WTC11 (cell line): ENCODE results near the gene GTSE1. TPM values are rescaled to one million over a fixed set of nuclear protein-coding genes. Genes with fewer than 3 reads are reported as not detected.

Source experiments
- ATAC-seq: fragments of 200-7000 bp; cut with Tn5 transposase; 2 replicates; pipeline ENCODE4 v1.10.0; 2021; ENCODE audit warnings: mild to moderate bottlenecking, moderate library complexity
- CTCF ChIA-PET: fragments of 300-600 bp; sonication (Branson Sonifier 250); formaldehyde crosslinking; loops from one replicate; lab custom pipeline; 2021; ENCODE audit warnings: antibody characterized with exemption; lab: Charles Lee
- POLR2A ChIA-PET: fragments of 350-600 bp; sonication (Branson Sonifier 250); formaldehyde crosslinking; loops from one replicate; lab custom pipeline; 2021; ENCODE audit warnings: antibody characterized with exemption; lab: Charles Lee
- DNase-seq: peaks from one replicate; pipeline ENCODE4 v3.0.0; 2021; ENCODE audit warnings: low spot score
- H3K27ac Mint-ChIP-seq: 2 replicates; pipeline ENCODE4 v1.8.0; 2021; ENCODE audit warnings: mixed read lengths
- H3K27me3 Mint-ChIP-seq: 2 replicates; pipeline ENCODE4 v1.8.0; 2021; ENCODE audit warnings: low read depth, mild to moderate bottlenecking, moderate library complexity, mixed read lengths
- H3K36me3 Mint-ChIP-seq: 2 replicates; pipeline ENCODE4 v1.8.0; 2021; ENCODE audit warnings: mixed read lengths
- H3K4me1 Mint-ChIP-seq: 2 replicates; pipeline ENCODE4 v1.8.0; 2022; ENCODE audit warnings: mixed read lengths
- H3K4me3 Mint-ChIP-seq: 2 replicates; pipeline ENCODE4 v1.8.0; 2021; ENCODE audit warnings: mild to moderate bottlenecking, moderate library complexity, mixed read lengths
- H3K9me3 Mint-ChIP-seq: 2 replicates; pipeline ENCODE4 v1.8.0; 2021; ENCODE audit warnings: mixed read lengths
- CREM ChIP-seq: sonication (generic); formaldehyde crosslinking; IDR thresholded peaks from 2 replicates; pipeline ENCODE4 v1.8.1; 2022; ENCODE audit warnings: mild to moderate bottlenecking, missing genetic modification reagents, moderate library complexity
- CTCF ChIP-seq: fragments of 200-600 bp; IDR thresholded peaks from 2 replicates; pipeline ENCODE4 v1.8.0; 2022; ENCODE audit warnings: antibody characterized with exemption
- EMX1 ChIP-seq: fragments of 250-450 bp; sonication (Bioruptor Pico); IDR thresholded peaks from 2 replicates; pipeline ENCODE4 v1.8.0; 2021; ENCODE audit warnings: mild to moderate bottlenecking
- FOXP1 ChIP-seq: sonication (generic); formaldehyde crosslinking; IDR thresholded peaks from 2 replicates; pipeline ENCODE4 v1.8.0; 2022; ENCODE audit warnings: missing genetic modification reagents, mild to moderate bottlenecking, moderate library complexity, borderline replicate concordance
- MLX ChIP-seq: sonication (generic); formaldehyde crosslinking; IDR thresholded peaks from 2 replicates; pipeline ENCODE4 v1.8.1; 2023; ENCODE audit warnings: mild to moderate bottlenecking, missing genetic modification reagents, moderate library complexity
- NFE2L1 ChIP-seq: sonication (generic); formaldehyde crosslinking; IDR thresholded peaks from 2 replicates; pipeline ENCODE4 v1.8.1; 2023; ENCODE audit warnings: missing genetic modification reagents
- NFYB ChIP-seq: sonication (generic); formaldehyde crosslinking; conservative IDR thresholded peaks from 2 replicates; pipeline ENCODE4 v1.8.0; 2022; ENCODE audit warnings: low read depth, missing genetic modification reagents
- NR2C2 ChIP-seq: sonication (generic); formaldehyde crosslinking; IDR thresholded peaks from 2 replicates; pipeline ENCODE4 v1.8.0; 2022; ENCODE audit warnings: mild to moderate bottlenecking, missing genetic modification reagents
- NR3C1 ChIP-seq: sonication (generic); formaldehyde crosslinking; conservative IDR thresholded peaks from 2 replicates; pipeline ENCODE4 v1.8.1; 2023; ENCODE audit warnings: low read depth, mild to moderate bottlenecking, missing genetic modification reagents
- RELA ChIP-seq: sonication (generic); formaldehyde crosslinking; IDR thresholded peaks from 2 replicates; pipeline ENCODE4 v1.8.1; 2022; ENCODE audit warnings: missing genetic modification reagents, mild to moderate bottlenecking, borderline replicate concordance
- RORB ChIP-seq: fragments of 250-450 bp; sonication (Bioruptor Pico); IDR thresholded peaks from 2 replicates; pipeline ENCODE4 v1.9.0; 2021; ENCODE audit warnings: mild to moderate bottlenecking
- SMAD3 ChIP-seq: sonication (generic); formaldehyde crosslinking; IDR thresholded peaks from 2 replicates; pipeline ENCODE4 v1.8.0; 2022; ENCODE audit warnings: missing genetic modification reagents, mild to moderate bottlenecking, borderline replicate concordance
- SMAD4 ChIP-seq: sonication (generic); formaldehyde crosslinking; IDR thresholded peaks from 2 replicates; pipeline ENCODE4 v1.8.0; 2022; ENCODE audit warnings: mild to moderate bottlenecking, missing genetic modification reagents
- SOX15 ChIP-seq: fragments of 250-450 bp; sonication (Bioruptor Pico); IDR thresholded peaks from 2 replicates; pipeline ENCODE4 v1.9.0; 2021; ENCODE audit warnings: mild to moderate bottlenecking
- STAT6 ChIP-seq: sonication (generic); formaldehyde crosslinking; conservative IDR thresholded peaks from 2 replicates; pipeline ENCODE4 v1.8.1; 2023; ENCODE audit warnings: mild to moderate bottlenecking, low read depth, missing genetic modification reagents, moderate library complexity
- TP53 ChIP-seq: sonication (generic); formaldehyde crosslinking; IDR thresholded peaks from 2 replicates; pipeline ENCODE4 v1.8.1; 2023; ENCODE audit warnings: mild to moderate bottlenecking, missing genetic modification reagents
- ZNF138 ChIP-seq: sonication (generic); formaldehyde crosslinking; conservative IDR thresholded peaks from 2 replicates; pipeline ENCODE4 v1.8.1; 2022; ENCODE audit warnings: mild to moderate bottlenecking, moderate library complexity, missing genetic modification reagents
- ZNF416 ChIP-seq: fragments of 250-450 bp; sonication (Bioruptor Pico); IDR thresholded peaks from 2 replicates; pipeline ENCODE4 v1.9.0; 2021; ENCODE audit warnings: mild to moderate bottlenecking, inconsistent platforms
- total RNA-seq: library from RNA; stranded (reverse); gene quantifications from 3 replicates; pipeline ENCODE4 v1.2.3, GENCODE V29; 2021
- TF ChIP-seq, protein P1 (sequence below): sonication (generic); formaldehyde crosslinking; IDR thresholded peaks from 2 replicates; pipeline ENCODE4 v1.8.0; 2022; ENCODE audit warnings: mild to moderate bottlenecking, missing genetic modification reagents
- TF ChIP-seq, protein P2 (sequence below): fragments of 250-450 bp; sonication (Bioruptor Pico); IDR thresholded peaks from 2 replicates; pipeline ENCODE4 v1.9.0; 2021; ENCODE audit warnings: moderate library complexity, mild to moderate bottlenecking, inconsistent platforms, borderline replicate concordance
- TF ChIP-seq, protein P3 (sequence below): sonication (generic); formaldehyde crosslinking; IDR thresholded peaks from 2 replicates; pipeline ENCODE4 v1.8.1; 2022; ENCODE audit warnings: mild to moderate bottlenecking, missing genetic modification reagents, moderate library complexity, borderline replicate concordance
- TF ChIP-seq, protein P4 (sequence below): sonication (generic); formaldehyde crosslinking; IDR thresholded peaks from 2 replicates; pipeline ENCODE4 v1.8.0; 2022; ENCODE audit warnings: mild to moderate bottlenecking, missing genetic modification reagents
- TF ChIP-seq, protein P5 (sequence below): sonication (generic); formaldehyde crosslinking; IDR thresholded peaks from 2 replicates; pipeline ENCODE4 v1.8.0; 2022; ENCODE audit warnings: mild to moderate bottlenecking, missing genetic modification reagents

The GTSE1 gene
- total RNA-seq, 1 experiment from 2014 or later = 56.1 TPM

- no peak for TF ChIP-seq ZNF416 (CRISPR knock-in tag)
- TF ChIP-seq, protein P1, sequence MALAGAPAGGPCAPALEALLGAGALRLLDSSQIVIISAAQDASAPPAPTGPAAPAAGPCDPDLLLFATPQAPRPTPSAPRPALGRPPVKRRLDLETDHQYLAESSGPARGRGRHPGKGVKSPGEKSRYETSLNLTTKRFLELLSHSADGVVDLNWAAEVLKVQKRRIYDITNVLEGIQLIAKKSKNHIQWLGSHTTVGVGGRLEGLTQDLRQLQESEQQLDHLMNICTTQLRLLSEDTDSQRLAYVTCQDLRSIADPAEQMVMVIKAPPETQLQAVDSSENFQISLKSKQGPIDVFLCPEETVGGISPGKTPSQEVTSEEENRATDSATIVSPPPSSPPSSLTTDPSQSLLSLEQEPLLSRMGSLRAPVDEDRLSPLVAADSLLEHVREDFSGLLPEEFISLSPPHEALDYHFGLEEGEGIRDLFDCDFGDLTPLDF (CRISPR knock-in tag) = no peak
- no peak for TF ChIP-seq CREM (CRISPR knock-in tag)
- no peak for TF ChIP-seq MLX (CRISPR knock-in tag)
- no peak for TF ChIP-seq RORB (CRISPR knock-in tag)
- no peak for TF ChIP-seq FOXP1
- no peak for TF ChIP-seq SOX15
- no peak for TF ChIP-seq TP53
Observed at GRCh38 chr22:46360891-46361290, 64.2 kb downstream of the GTSE1 start (continued).

- H3K9me3 Mint-ChIP-seq = peaks cover 7% of the 10 kb centered on the region; the same call in 1 of the 2 replicates
- 0 out of 2 replicates have a peak overlapping the region, but pooled peaks have one; percentile 21 for H3K27ac Mint-ChIP-seq
- H3K4me3 Mint-ChIP-seq = no peak overlapping the region
- no peak for DNase-seq
- POLR2A ChIA-PET = no interaction called here
- no peaks in the 10 kb centered on the region for H3K4me1 Mint-ChIP-seq
- H3K36me3 Mint-ChIP-seq = peaks cover 14% of the 10 kb centered on the region
- no peaks in the 10 kb centered on the region for H3K27me3 Mint-ChIP-seq
- TF ChIP-seq NFYB (CRISPR knock-in tag) (no peak), ZNF416 (CRISPR knock-in tag) (no peak), CREM (CRISPR knock-in tag) (no peak), NFE2L1 (CRISPR knock-in tag) (no peak), STAT6 (CRISPR knock-in tag) (no peak), SMAD3 (CRISPR knock-in tag) (no peak), CTCF (no peak), ZNF138 (CRISPR knock-in tag) (no peak), NR2C2 (no peak), EMX1 (CRISPR knock-in tag) (no peak), RELA (CRISPR knock-in tag) (no peak), NR3C1 (no peak), SMAD4 (CRISPR knock-in tag) (no peak)
- TF ChIP-seq, protein P2, sequence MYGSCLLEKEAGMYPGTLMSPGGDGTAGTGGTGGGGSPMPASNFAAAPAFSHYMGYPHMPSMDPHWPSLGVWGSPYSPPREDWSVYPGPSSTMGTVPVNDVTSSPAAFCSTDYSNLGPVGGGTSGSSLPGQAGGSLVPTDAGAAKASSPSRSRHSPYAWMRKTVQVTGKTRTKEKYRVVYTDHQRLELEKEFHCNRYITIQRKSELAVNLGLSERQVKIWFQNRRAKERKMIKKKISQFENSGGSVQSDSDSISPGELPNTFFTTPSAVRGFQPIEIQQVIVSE (CRISPR knock-in tag) = no peak
- TF ChIP-seq, protein P1 (CRISPR knock-in tag) = no peak
- TF ChIP-seq, protein P3, sequence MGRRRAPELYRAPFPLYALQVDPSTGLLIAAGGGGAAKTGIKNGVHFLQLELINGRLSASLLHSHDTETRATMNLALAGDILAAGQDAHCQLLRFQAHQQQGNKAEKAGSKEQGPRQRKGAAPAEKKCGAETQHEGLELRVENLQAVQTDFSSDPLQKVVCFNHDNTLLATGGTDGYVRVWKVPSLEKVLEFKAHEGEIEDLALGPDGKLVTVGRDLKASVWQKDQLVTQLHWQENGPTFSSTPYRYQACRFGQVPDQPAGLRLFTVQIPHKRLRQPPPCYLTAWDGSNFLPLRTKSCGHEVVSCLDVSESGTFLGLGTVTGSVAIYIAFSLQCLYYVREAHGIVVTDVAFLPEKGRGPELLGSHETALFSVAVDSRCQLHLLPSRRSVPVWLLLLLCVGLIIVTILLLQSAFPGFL (CRISPR knock-in tag) = no peak
- TF ChIP-seq, protein P4, sequence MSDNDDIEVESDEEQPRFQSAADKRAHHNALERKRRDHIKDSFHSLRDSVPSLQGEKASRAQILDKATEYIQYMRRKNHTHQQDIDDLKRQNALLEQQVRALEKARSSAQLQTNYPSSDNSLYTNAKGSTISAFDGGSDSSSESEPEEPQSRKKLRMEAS (CRISPR knock-in tag) = no peak
- TF ChIP-seq, protein P5, sequence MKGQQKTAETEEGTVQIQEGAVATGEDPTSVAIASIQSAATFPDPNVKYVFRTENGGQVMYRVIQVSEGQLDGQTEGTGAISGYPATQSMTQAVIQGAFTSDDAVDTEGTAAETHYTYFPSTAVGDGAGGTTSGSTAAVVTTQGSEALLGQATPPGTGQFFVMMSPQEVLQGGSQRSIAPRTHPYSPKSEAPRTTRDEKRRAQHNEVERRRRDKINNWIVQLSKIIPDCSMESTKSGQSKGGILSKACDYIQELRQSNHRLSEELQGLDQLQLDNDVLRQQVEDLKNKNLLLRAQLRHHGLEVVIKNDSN (CRISPR knock-in tag) = no peak
- no peak for ATAC-seq
- CTCF ChIA-PET = no interaction called here
Observed at GRCh38 chr22:46361826-46362202, 65.1 kb downstream of the GTSE1 start.
